Endothelial cell of umbilical vein (primary cell): Measurements from ENCODE around the gene ATP8A2. TPM values are rescaled to one million over a fixed set of nuclear protein-coding genes. Genes with fewer than 3 reads are reported as not detected.

Experiments used
- BruUV-seq: library from RNA; stranded (reverse); fragments of 400-500 nt; replicated peaks from 2 replicates; lab custom pipeline; 2021; lab: Mats Ljungman, UMichigan
- CTCF ChIA-PET: fragments of 300-600, 350-600 bp; sonication (Branson Sonifier 250); formaldehyde crosslinking; loops from one replicate; lab custom pipeline; 2021; ENCODE audit warnings: antibody characterized with exemption, inconsistent platforms; lab: Charles Lee
- POLR2A ChIA-PET: fragments of 300-600, 350-600 bp; sonication (Branson Sonifier 250); formaldehyde crosslinking; loops from one replicate; lab custom pipeline; 2021; ENCODE audit warnings: antibody characterized with exemption, inconsistent platforms; lab: Charles Lee
- DNase-seq: peaks from one replicate; pipeline ENCODE4 v3.0.0-alpha.2; 2011; ENCODE audit warnings: low read depth, low spot score
- FAIRE-seq: peaks from 2 replicates; lab custom pipeline; 2011; peaks lifted over from hg19 to GRCh38; lab: Jason Lieb, UNC
- H2AFZ ChIP-seq: 2 replicates; pipeline ENCODE4 v1.6.0; 2012; ENCODE audit warnings: low read depth, low read length, control low read depth, inconsistent platforms
- H3K27ac ChIP-seq: 2 replicates; pipeline ENCODE4 v1.5.1; 2011; ENCODE audit warnings: low read depth, mild to moderate bottlenecking, control low read depth, low read length, moderate library complexity; ENCODE audit not compliant: insufficient read depth
- H3K27me3 ChIP-seq, 2 experiments: 2 replicates each; pipeline versions ENCODE4 v1.6.0 to v1.6.1; 2011; ENCODE audit warnings: low read length in 2 of 2, mixed read lengths in 1 of 2; ENCODE audit not compliant: control insufficient read depth in 2 of 2, insufficient read depth in 2 of 2
- H3K36me3 ChIP-seq, 2 experiments: 2 replicates in 1 of 2; 3 replicates in 1 of 2; pipeline ENCODE4 v1.5.1; 2011; ENCODE audit warnings: low read length in 2 of 2, mild to moderate bottlenecking in 1 of 2, moderate library complexity in 1 of 2; ENCODE audit not compliant: control insufficient read depth in 2 of 2, insufficient read depth in 2 of 2; ENCODE audit errors: extremely low read depth in 1 of 2
- H3K4me1 ChIP-seq: 3 replicates; pipeline ENCODE4 v1.5.1; 2011; ENCODE audit warnings: mild to moderate bottlenecking, low read length; ENCODE audit not compliant: control insufficient read depth, insufficient read depth; ENCODE audit errors: extremely low read depth
- H3K4me2 ChIP-seq: 2 replicates; pipeline ENCODE4 v1.6.1; 2011; ENCODE audit warnings: low read length, control low read depth, mixed read lengths; ENCODE audit not compliant: insufficient read depth
- H3K4me3 ChIP-seq, 3 experiments: fragments of 200-600 bp in 1 of 3; sonication (generic), shearing (Covaris generic) in 1 of 3; replicated peaks in 1 of 3; 2 replicates each; pipeline ENCODE4 v1.5.1; 2011 to 2016; ENCODE audit warnings: control low read depth in 3 of 3, low read length in 3 of 3, mild to moderate bottlenecking in 2 of 3, inconsistent platforms in 1 of 3, low read depth in 1 of 3, moderate library complexity in 1 of 3; ENCODE audit not compliant: insufficient read depth in 1 of 3
- H3K79me2 ChIP-seq: 2 replicates; pipeline ENCODE4 v1.6.0; 2012; ENCODE audit warnings: low read length, inconsistent platforms; ENCODE audit not compliant: control insufficient read depth, insufficient read depth
- H3K9ac ChIP-seq: replicated peaks from 2 replicates; pipeline ENCODE3; 2011; ENCODE audit warnings: low read length, control low read depth; ENCODE audit not compliant: insufficient read depth; ENCODE audit errors: extremely low read depth
- H3K9me1 ChIP-seq: replicated peaks from 3 replicates; pipeline ENCODE4 v1.6.0; 2011; ENCODE audit warnings: mild to moderate bottlenecking, low read length; ENCODE audit not compliant: control insufficient read depth, insufficient read depth; ENCODE audit errors: extremely low read depth
- H3K9me3 ChIP-seq: replicated peaks from 2 replicates; pipeline ENCODE4 v1.5.1; 2012; ENCODE audit warnings: low read length, inconsistent platforms; ENCODE audit not compliant: control insufficient read depth, insufficient read depth
- H4K20me1 ChIP-seq: replicated peaks from 2 replicates; pipeline ENCODE3; 2011; ENCODE audit warnings: mild to moderate bottlenecking, low read length; ENCODE audit not compliant: control insufficient read depth, insufficient read depth; ENCODE audit errors: extremely low read depth
- CTCF ChIP-seq, 2 donors: IDR thresholded peaks; 1 replicate in 1 of 2; 2 replicates in 1 of 2; pipeline ENCODE4 v1.5.1; 2011; ENCODE audit warnings: low read length in 2 of 2, mild to moderate bottlenecking in 2 of 2, moderate library complexity in 2 of 2, control low read depth in 1 of 2, inconsistent platforms in 1 of 2, low read depth in 1 of 2; ENCODE audit not compliant: insufficient read depth in 1 of 2; ENCODE audit errors: extremely low read depth in 1 of 2
- EZH2 ChIP-seq: IDR thresholded peaks from 2 replicates; pipeline ENCODE4 v1.6.1; 2012; ENCODE audit warnings: borderline replicate concordance, low read depth, mild to moderate bottlenecking, moderate library complexity, low read length, inconsistent platforms; ENCODE audit not compliant: severe bottlenecking
- FOS ChIP-seq: IDR thresholded peaks from 2 replicates; pipeline ENCODE4 v1.6.1; 2011; ENCODE audit warnings: mild to moderate bottlenecking, low read length, moderate library complexity, borderline replicate concordance; ENCODE audit not compliant: insufficient read depth
- GATA2 ChIP-seq: IDR thresholded peaks from 2 replicates; pipeline ENCODE4 v1.7.0; 2011; ENCODE audit warnings: low read depth, mild to moderate bottlenecking, moderate library complexity, mixed read lengths, low read length; ENCODE audit not compliant: insufficient read length, insufficient read depth
- JUN ChIP-seq: IDR thresholded peaks from 2 replicates; pipeline ENCODE4 v1.6.1; 2011; ENCODE audit warnings: borderline replicate concordance, low read depth; ENCODE audit not compliant: insufficient read length, insufficient read depth
- MYC ChIP-seq: IDR thresholded peaks from one replicate; pipeline ENCODE4 v1.6.1; 2011; ENCODE audit warnings: mild to moderate bottlenecking, low read depth, low read length
- POLR2A ChIP-seq: IDR thresholded peaks from 2 replicates; pipeline ENCODE4 v1.6.1; 2012; ENCODE audit warnings: low read depth, mild to moderate bottlenecking, control low read depth, low read length
- POLR2AphosphoS5 ChIP-seq: IDR thresholded peaks from 2 replicates; pipeline ENCODE4 v1.6.1; 2012; ENCODE audit warnings: low read depth, mild to moderate bottlenecking, control low read depth, low read length, moderate library complexity; ENCODE audit not compliant: insufficient read depth
- dilution Hi-C: fragments of 300-500 bp; cut with MboI; formaldehyde crosslinking; loops from one replicate; pipeline ENCODE4 v1.15.0; 2019; ENCODE audit warnings: low sequenced_read_pairs; ENCODE audit not compliant: extremely low pct_ligation_motif_present
- intact Hi-C: fragments of 100-400 bp; cut with micrococcal nuclease; formaldehyde crosslinking; loops from one replicate; pipeline ENCODE4 v1.10.0; 2022
- polyA plus RNA-seq, 4 experiments: library from polyadenylated mRNA; depleted of rRNA in 3 of 4; stranded (reverse) in 3 of 4; unstranded in 1 of 4; fragments of >200 nt; gene quantifications; 2 replicates each; pipeline versions ENCODE4 v1.2.1 to v1.2.3, GENCODE V29; 2011 to 2012; ENCODE audit warnings: missing spikeins in 1 of 4
- total RNA-seq: library from RNA; stranded (reverse); gene quantifications from 2 replicates; pipeline ENCODE4 v1.2.3, GENCODE V29; 2021
- TF ChIP-seq, protein P1 (sequence below): IDR thresholded peaks from 2 replicates; pipeline ENCODE4 v1.6.1; 2011; ENCODE audit not compliant: insufficient read depth, insufficient read length

ATP8A2 gene
- total and polyA plus RNA-seq, 2 donors (not counting 3 experiments of a cell fraction or from before 2014, with no cell fraction given): 0.11 to 0.49 TPM

DNA sequence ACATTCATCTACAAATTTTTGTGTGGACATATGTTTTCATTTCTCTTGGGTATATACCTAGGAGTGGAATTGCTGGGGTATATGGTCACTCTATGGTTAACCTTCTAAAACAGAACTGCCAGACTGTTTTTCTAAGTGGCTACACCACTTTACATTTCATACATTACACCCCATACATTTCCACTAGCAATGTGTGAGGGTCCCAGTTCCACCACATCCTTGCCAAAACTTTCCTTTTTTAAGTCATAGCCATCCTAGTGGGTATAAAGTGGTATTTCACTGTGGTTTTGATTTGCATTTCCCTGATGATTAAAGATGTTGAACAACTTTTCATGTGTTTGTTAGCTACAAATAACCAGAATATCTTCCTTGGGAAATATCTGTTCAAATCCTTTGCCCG is 344.0 kb downstream of the ATP8A2 start:
- no peak overlapping the region for H3K4me3 ChIP-seq
- no peaks in the 10 kb centered on the region for H3K9me1 ChIP-seq
- no peak overlapping the region for H3K9ac ChIP-seq
- CTCF ChIA-PET: no interaction called here
- H3K79me2 ChIP-seq: no peaks in the 10 kb centered on the region
- H3K4me1 ChIP-seq: no peaks in the 10 kb centered on the region
- no TSS peak for BruUV-seq
- H3K27me3 ChIP-seq: peaks cover 0 to 1% of the 10 kb centered on the region in 2 experiments
- no peak overlapping the region for H3K27ac ChIP-seq
- no peaks in the 10 kb centered on the region for H3K9me3 ChIP-seq
- POLR2A ChIA-PET: no interaction called here
- intact Hi-C loops (no loop called here), dilution Hi-C loops (no loop called here)
- H4K20me1 ChIP-seq: no peaks in the 10 kb centered on the region
- FAIRE-seq: no peak
- no peak for DNase-seq
- TF ChIP-seq POLR2A (no peak), FOS (no peak), MYC (no peak), JUN (no peak), EZH2 (no peak), CTCF (IDR thresholded peaks at IDR 0.05; ENCODE audit: extremely low read depth in 1 of 2, insufficient read depth in 1 of 2, low read depth in 1 of 2, low read length in 2 of 2) (no peak), GATA2 (no peak), POLR2AphosphoS5 (no peak)
- TF ChIP-seq, protein P1, sequence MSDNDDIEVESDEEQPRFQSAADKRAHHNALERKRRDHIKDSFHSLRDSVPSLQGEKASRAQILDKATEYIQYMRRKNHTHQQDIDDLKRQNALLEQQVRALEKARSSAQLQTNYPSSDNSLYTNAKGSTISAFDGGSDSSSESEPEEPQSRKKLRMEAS: no peak
- no peak overlapping the region for H3K4me2 ChIP-seq
- H2AFZ ChIP-seq: no peak overlapping the region
- no peaks in the 10 kb centered on the region for H3K36me3 ChIP-seq
